ENCODE data around the gene SLAMF6. TPM values are rescaled to one million over a fixed set of nuclear protein-coding genes. Genes with fewer than 3 reads are reported as not detected.

The SLAMF6 gene
- total and polyA plus RNA-seq, 10 of the 15 experiments (the other 5 are each of a cell fraction or from before 2014, with no cell fraction given) = 20.5 to 89.6 (median 36.5) TPM

DNA sequence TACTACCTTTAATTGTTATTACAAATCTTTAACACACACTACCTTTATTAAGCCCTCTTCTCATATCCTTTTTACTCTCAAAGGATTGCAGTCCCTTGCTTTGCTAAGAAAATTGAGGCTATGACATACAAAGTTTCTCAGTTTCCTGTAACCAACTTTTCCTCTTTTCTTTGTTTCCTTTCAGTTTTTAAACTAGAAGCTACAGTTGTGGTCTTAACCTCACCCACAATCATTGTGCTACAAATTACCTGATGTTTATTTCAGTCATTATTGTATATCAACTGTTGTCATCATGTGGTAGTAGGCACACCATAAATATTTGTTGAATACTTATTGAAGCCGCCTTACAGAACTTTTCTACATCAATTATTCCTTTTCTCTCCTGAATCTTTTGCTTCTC lies 51.8 kb downstream of the SLAMF6 start (continued):
- TF ChIP-seq CHD1 (IDR thresholded peaks at IDR 0.05; ENCODE audit: low read depth, low read length) (no peak), PAX8 (IDR thresholded peaks at IDR 0.05) (no peak), BRCA1 (IDR thresholded peaks at IDR 0.05; ENCODE audit: low read depth, low read length) (no peak), ZBED1 (IDR thresholded peaks at IDR 0.05; ENCODE audit: borderline replicate concordance) (no peak), TBL1XR1 (IDR thresholded peaks at IDR 0.05; ENCODE audit: low read depth, low read length) (no peak), ZNF217 (IDR thresholded peaks at IDR 0.05) (no peak), YBX1 (IDR thresholded peaks at IDR 0.05) (no peak), ATF7 (IDR thresholded peaks at IDR 0.05; ENCODE audit: low read depth) (peak; percentile 27; the same call in 1 of the 2 replicates), RUNX3 (IDR thresholded peaks at IDR 0.05; ENCODE audit: low read length) (peak; percentile 80)
- TF ChIP-seq, protein P1, sequence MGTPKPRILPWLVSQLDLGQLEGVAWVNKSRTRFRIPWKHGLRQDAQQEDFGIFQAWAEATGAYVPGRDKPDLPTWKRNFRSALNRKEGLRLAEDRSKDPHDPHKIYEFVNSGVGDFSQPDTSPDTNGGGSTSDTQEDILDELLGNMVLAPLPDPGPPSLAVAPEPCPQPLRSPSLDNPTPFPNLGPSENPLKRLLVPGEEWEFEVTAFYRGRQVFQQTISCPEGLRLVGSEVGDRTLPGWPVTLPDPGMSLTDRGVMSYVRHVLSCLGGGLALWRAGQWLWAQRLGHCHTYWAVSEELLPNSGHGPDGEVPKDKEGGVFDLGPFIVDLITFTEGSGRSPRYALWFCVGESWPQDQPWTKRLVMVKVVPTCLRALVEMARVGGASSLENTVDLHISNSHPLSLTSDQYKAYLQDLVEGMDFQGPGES (IDR thresholded peaks at IDR 0.05) = no peak
- TF ChIP-seq, protein P2, sequence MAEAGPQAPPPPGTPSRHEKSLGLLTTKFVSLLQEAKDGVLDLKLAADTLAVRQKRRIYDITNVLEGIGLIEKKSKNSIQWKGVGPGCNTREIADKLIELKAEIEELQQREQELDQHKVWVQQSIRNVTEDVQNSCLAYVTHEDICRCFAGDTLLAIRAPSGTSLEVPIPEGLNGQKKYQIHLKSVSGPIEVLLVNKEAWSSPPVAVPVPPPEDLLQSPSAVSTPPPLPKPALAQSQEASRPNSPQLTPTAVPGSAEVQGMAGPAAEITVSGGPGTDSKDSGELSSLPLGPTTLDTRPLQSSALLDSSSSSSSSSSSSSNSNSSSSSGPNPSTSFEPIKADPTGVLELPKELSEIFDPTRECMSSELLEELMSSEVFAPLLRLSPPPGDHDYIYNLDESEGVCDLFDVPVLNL (IDR thresholded peaks at IDR 0.05; ENCODE audit: low read depth, low read length) = no peak

DNA sequence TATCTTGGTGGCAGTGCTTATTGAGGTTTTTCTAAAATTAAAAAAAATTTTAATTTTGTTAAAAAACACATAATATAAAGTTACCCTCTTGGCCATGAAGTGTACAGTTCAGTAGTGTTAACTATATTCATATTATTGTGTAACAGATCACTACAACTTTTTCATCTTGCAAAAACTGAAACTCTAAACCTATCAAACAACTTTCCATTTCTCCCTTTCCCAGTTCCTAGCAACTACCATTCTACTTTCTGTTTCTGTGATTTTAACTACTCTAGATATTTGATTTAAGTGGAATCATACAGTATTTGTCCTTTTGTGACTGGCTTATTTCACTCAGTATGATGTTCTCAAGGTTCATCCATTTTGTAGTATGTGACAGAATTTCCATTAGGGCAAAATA lies 55.5 kb downstream of the SLAMF6 start:
- CTCF ChIA-PET = interaction anchor here (1.2 to 2.7 kb wide), 5 partner anchors 14 to 113 kb away, joined by 3 to 7 read pairs (median 5); no protein-coding TSS in a partner anchor
- TF ChIP-seq BACH1 (IDR thresholded peaks at IDR 0.05; ENCODE audit: borderline replicate concordance) (no peak), NR2F1 (conservative IDR thresholded peaks at IDR 0.05) (no peak), EZH2 (IDR thresholded peaks at IDR 0.05; ENCODE audit: borderline replicate concordance, control insufficient read depth, low read depth, low read length) (no peak), IKZF2 (IDR thresholded peaks at IDR 0.05) (no peak), SREBF2 (IDR thresholded peaks at IDR 0.05; ENCODE audit: low read length) (no peak), TARDBP (IDR thresholded peaks at IDR 0.05; ENCODE audit: borderline replicate concordance) (no peak), POLR2AphosphoS5 (IDR thresholded peaks at IDR 0.05; ENCODE audit: low read length) (no peak), MTA3 (IDR thresholded peaks at IDR 0.05; ENCODE audit: borderline replicate concordance, low read length) (no peak), ZNF24 (IDR thresholded peaks at IDR 0.05) (no peak), KLF5 (IDR thresholded peaks at IDR 0.05; ENCODE audit: partially characterized antibody) (no peak), RFX5 (IDR thresholded peaks at IDR 0.05; ENCODE audit: low read depth, low read length) (no peak)
- TF ChIP-seq, protein P3, sequence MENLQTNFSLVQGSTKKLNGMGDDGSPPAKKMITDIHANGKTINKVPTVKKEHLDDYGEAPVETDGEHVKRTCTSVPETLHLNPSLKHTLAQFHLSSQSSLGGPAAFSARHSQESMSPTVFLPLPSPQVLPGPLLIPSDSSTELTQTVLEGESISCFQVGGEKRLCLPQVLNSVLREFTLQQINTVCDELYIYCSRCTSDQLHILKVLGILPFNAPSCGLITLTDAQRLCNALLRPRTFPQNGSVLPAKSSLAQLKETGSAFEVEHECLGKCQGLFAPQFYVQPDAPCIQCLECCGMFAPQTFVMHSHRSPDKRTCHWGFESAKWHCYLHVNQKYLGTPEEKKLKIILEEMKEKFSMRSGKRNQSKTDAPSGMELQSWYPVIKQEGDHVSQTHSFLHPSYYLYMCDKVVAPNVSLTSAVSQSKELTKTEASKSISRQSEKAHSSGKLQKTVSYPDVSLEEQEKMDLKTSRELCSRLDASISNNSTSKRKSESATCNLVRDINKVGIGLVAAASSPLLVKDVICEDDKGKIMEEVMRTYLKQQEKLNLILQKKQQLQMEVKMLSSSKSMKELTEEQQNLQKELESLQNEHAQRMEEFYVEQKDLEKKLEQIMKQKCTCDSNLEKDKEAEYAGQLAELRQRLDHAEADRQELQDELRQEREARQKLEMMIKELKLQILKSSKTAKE (IDR thresholded peaks at IDR 0.05; ENCODE audit: low read depth, poor library complexity, severe bottlenecking) = no peak

More for the DNA sequence above, 55.5 kb downstream of the SLAMF6 start:
- Histone ChIP-seq H2AFZ (ENCODE audit: control insufficient read depth, low read depth, low read length) (no peak overlapping the region), H3K27me3 (replicated peaks in 1 of 2; ENCODE audit: control insufficient read depth in 2 of 2, insufficient read depth in 2 of 2, low read length in 1 of 2) (no peaks in the 10 kb centered on the region), H3K9ac (ENCODE audit: control insufficient read depth, insufficient read depth, low read length) (no peak overlapping the region), H3K9me3 (replicated peaks; ENCODE audit: control insufficient read depth, insufficient read depth, low read length) (peaks cover 5% of the 10 kb centered on the region; the same call in 2 of the 3 replicates), H3K36me3 (ENCODE audit: control insufficient read depth in 2 of 2, insufficient read depth in 2 of 2, low read length in 1 of 2) (no peaks in the 10 kb centered on the region), H3K27ac (ENCODE audit: control insufficient read depth, insufficient read depth) (no peak overlapping the region), H4K20me1 (ENCODE audit: control insufficient read depth, insufficient read depth) (no peaks in the 10 kb centered on the region), H3K4me2 (ENCODE audit: control insufficient read depth, insufficient read depth) (no peak overlapping the region), H3K4me1 (ENCODE audit: control insufficient read depth, insufficient read depth, low read length) (peaks cover 42% of the 10 kb centered on the region), H3K79me2 (ENCODE audit: control insufficient read depth, insufficient read depth, low read length) (no peaks in the 10 kb centered on the region), H3K4me3 (no peak overlapping the region)
- no peak for DNase-seq (ENCODE audit: low read depth, low spot score)
- intact Hi-C loops (cut with micrococcal nuclease; ENCODE audit: unreplicated experiment) (no loop called here), in situ Hi-C loops (cut with MboI) (no loop called here)
- SMC1A ChIA-PET (ENCODE audit: uncharacterized antibody, unreplicated experiment) = interaction anchor here (0.6 to 2.2 kb wide), 12 partner anchors 9 to 151 kb away, joined by 3 to 12 read pairs (median 4); no protein-coding TSS in a partner anchor
- RAD21 ChIA-PET (ENCODE audit: unreplicated experiment) = interaction anchor here (1.2 to 2.5 kb wide), 3 partner anchors 16 to 110 kb away, joined by 3 to 6 read pairs (median 5); no protein-coding TSS in a partner anchor
- no TSS peak for BruUV-seq (replicated peaks)
- POLR2A ChIA-PET = interaction anchor here (0.8 to 1.9 kb wide), 3 partner anchors 10 to 17 kb away, joined by 3 to 6 read pairs (median 6); no protein-coding TSS in a partner anchor
- FAIRE-seq = no peak
- ATAC-seq = no peak
